Measurements from ENCODE around the gene MDH1B.

Gene MDH1B

GRCh38 chr2:206693399-206694137 lies 71.6 kb downstream of the MDH1B start:
- peak; percentile 65 for DNase-seq

GRCh38 chr2:206692971-206693370 lies 72.2 kb downstream of the MDH1B start:
- DNase-seq, result no peak

DNA sequence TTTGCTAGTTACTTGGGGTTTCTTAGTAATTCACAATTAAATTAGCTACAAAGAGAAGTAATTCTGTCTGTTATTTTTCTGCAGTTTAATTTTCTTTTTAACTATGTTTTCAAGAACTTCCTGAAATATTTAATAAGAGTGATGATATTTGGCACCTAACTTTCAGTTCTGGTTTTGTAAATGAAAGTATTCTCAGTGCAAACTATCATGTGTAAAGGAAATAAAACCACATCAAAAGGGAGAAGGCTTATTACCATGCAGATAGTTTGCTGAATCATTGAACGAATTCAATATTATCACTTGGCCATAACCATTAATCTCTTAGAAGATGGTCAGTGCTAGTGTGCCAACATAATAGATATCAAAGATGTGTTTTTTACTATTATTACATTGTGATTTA lies 76.1 kb downstream of the MDH1B start:
- peak; percentile 2 for DNase-seq

DNA sequence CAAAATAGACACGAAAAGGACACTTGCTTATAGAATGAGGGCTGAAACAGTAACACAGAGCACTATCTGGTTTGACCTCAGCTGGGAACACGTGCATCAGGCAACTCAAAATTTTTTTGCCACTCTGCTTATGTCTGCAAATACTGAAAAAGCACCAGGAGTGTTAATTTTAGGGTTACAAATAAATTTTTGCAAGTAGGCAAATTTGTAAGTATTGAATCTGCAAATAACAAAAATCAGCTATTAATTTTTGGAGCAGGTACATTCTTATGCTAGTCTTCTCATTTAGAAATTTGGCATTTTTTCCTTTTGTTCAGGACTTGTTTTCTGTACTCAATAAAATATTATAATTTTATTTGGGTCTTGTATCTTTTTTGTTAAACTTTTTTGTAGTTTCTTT lies 76.7 kb downstream of the MDH1B start:
- DNase-seq, result no peak
